GM15510 (cell line): ENCODE data around the gene RAPGEF6.

Experiments used
- POLR2A ChIP-seq: IDR thresholded peaks from 3 replicates; pipeline ENCODE4 v1.6.1; 2011; ENCODE audit warnings: borderline replicate concordance; ENCODE audit not compliant: insufficient read length; ENCODE audit errors: extremely low read depth

The RAPGEF6 gene

GRCh38 chr5:131384173-131384572, 250.9 kb downstream of the RAPGEF6 start:
- no peak for TF ChIP-seq POLR2A

- no peak for TF ChIP-seq POLR2A
Observed at GRCh38 chr5:131382407-131383395, 252.3 kb downstream of the RAPGEF6 start.

- TF ChIP-seq POLR2A = no peak
Observed at GRCh38 chr5:131381777-131382176, 253.3 kb downstream of the RAPGEF6 start.

GRCh38 chr5:131381021-131381420, 254.0 kb downstream of the RAPGEF6 start:
- TF ChIP-seq POLR2A = no peak

- no peak for TF ChIP-seq POLR2A
Observed at GRCh38 chr5:131379723-131380122, 255.3 kb downstream of the RAPGEF6 start.

GRCh38 chr5:131378721-131379541, 256.1 kb downstream of the RAPGEF6 start:
- no peak for TF ChIP-seq POLR2A

- no peak for TF ChIP-seq POLR2A
Observed at GRCh38 chr5:131377785-131378325, 257.2 kb downstream of the RAPGEF6 start.

- TF ChIP-seq POLR2A = no peak
Observed at GRCh38 chr5:131377346-131377745, 257.7 kb downstream of the RAPGEF6 start.

GRCh38 chr5:131375351-131375750, 259.7 kb downstream of the RAPGEF6 start:
- TF ChIP-seq POLR2A = no peak
